GM23338 (cell line): Measurements from ENCODE around the gene SCART1. TPM values are rescaled to one million over a fixed set of nuclear protein-coding genes. Genes with fewer than 3 reads are reported as not detected.

Source experiments
- ATAC-seq: fragments of 200-7000 bp; cut with Tn5 transposase; 3 replicates; pipeline ENCODE4 v1.9.1; 2020
- DNase-seq: peaks from one replicate; pipeline ENCODE4 v3.0.0-alpha.2; 2015; ENCODE audit warnings: low spot score
- H2AFZ ChIP-seq: fragments of 200-600 bp; sonication (generic); 2 replicates; pipeline ENCODE4 v1.8.0; 2016; ENCODE audit warnings: antibody characterized with exemption, mild to moderate bottlenecking, moderate library complexity
- H3F3A ChIP-seq: fragments of 200-600 bp; sonication (generic); replicated peaks from 2 replicates; pipeline ENCODE4 v1.8.0; 2017; ENCODE audit warnings: antibody characterized with exemption, mixed run types, low read depth
- H3K27ac ChIP-seq: fragments of 200-600 bp; sonication (generic); 2 replicates; pipeline ENCODE4 v1.6.1; 2016; ENCODE audit warnings: low read depth
- H3K27me3 ChIP-seq: fragments of 200-600 bp; sonication (generic); 2 replicates; pipeline ENCODE4 v1.8.0; 2016; ENCODE audit warnings: mild to moderate bottlenecking, mixed run types, moderate library complexity; ENCODE audit not compliant: insufficient read depth
- H3K36me3 ChIP-seq: fragments of 200-600 bp; sonication (generic); 2 replicates; pipeline ENCODE4 v1.8.0; 2016; ENCODE audit warnings: mild to moderate bottlenecking; ENCODE audit not compliant: insufficient read depth
- H3K4me1 ChIP-seq: fragments of 200-600 bp; sonication (generic); 2 replicates; pipeline ENCODE4 v1.8.0; 2016; ENCODE audit warnings: mild to moderate bottlenecking, moderate library complexity; ENCODE audit not compliant: insufficient read depth
- H3K4me2 ChIP-seq: fragments of 200-600 bp; sonication (generic); 2 replicates; pipeline ENCODE4 v1.7.1; 2017; ENCODE audit warnings: mixed run types
- H3K4me3 ChIP-seq: fragments of 200-600 bp; sonication (generic); 2 replicates; pipeline ENCODE4 v1.6.1; 2016; ENCODE audit warnings: mixed run types
- H3K79me2 ChIP-seq: fragments of 200-600 bp; sonication (generic); replicated peaks from 2 replicates; pipeline ENCODE4 v1.8.0; 2017; ENCODE audit warnings: mild to moderate bottlenecking; ENCODE audit not compliant: insufficient read depth
- H3K9me2 ChIP-seq: fragments of 200-600 bp; sonication (generic); 2 replicates; pipeline ENCODE4 v1.8.0; 2017; ENCODE audit not compliant: insufficient read depth
- H4K20me1 ChIP-seq: fragments of 200-600 bp; sonication (generic); replicated peaks from 2 replicates; pipeline ENCODE4 v1.8.0; 2017; ENCODE audit warnings: mild to moderate bottlenecking; ENCODE audit not compliant: insufficient read depth
- H3K27ac Mint-ChIP-seq: 2 replicates; pipeline ENCODE4 v1.8.0; 2020; ENCODE audit warnings: inconsistent platforms, mild to moderate bottlenecking, moderate library complexity, mixed read lengths
- H3K27me3 Mint-ChIP-seq: 3 replicates; pipeline ENCODE4 v1.8.0; 2022; ENCODE audit warnings: low read depth, mild to moderate bottlenecking, moderate library complexity, mixed read lengths, inconsistent platforms; ENCODE audit not compliant: insufficient read depth, poor library complexity
- H3K36me3 Mint-ChIP-seq: 3 replicates; pipeline ENCODE4 v1.8.0; 2021; ENCODE audit warnings: low read depth, mild to moderate bottlenecking, inconsistent platforms, moderate library complexity, mixed read lengths
- H3K4me1 Mint-ChIP-seq: 3 replicates; pipeline ENCODE4 v1.8.0; 2020; ENCODE audit warnings: mild to moderate bottlenecking, inconsistent platforms, mixed read lengths
- H3K4me3 Mint-ChIP-seq: 3 replicates; pipeline ENCODE4 v1.8.0; 2021; ENCODE audit warnings: moderate library complexity, mild to moderate bottlenecking, inconsistent platforms, mixed read lengths
- H3K9me3 Mint-ChIP-seq: 3 replicates; pipeline ENCODE4 v1.8.0; 2020; ENCODE audit warnings: moderate library complexity, mild to moderate bottlenecking, inconsistent platforms, mixed read lengths
- CREB1 ChIP-seq: fragments of 250-450 bp; sonication (Bioruptor Pico); IDR thresholded peaks from 2 replicates; pipeline ENCODE4 v1.5.0; 2020; ENCODE audit warnings: low read depth, mild to moderate bottlenecking, moderate library complexity
- CTCF ChIP-seq, 2 experiments: fragments of 200-600 bp in 1 of 2; sonication (generic) in 1 of 2; conservative IDR thresholded peaks; 2 replicates each; pipeline versions ENCODE4 v1.5.1 to v1.6.1; 2016 to 2017; ENCODE audit warnings: antibody characterized with exemption in 2 of 2, low read depth in 2 of 2, mild to moderate bottlenecking in 2 of 2, moderate library complexity in 1 of 2
- ETS1 ChIP-seq: IDR thresholded peaks from 2 replicates; pipeline ENCODE4 v1.6.1; 2016; ENCODE audit warnings: antibody characterized with exemption
- EZH2 ChIP-seq: fragments of 200-600 bp; sonication (generic); IDR thresholded peaks from one replicate; pipeline ENCODE4 v1.8.0; 2017; ENCODE audit warnings: antibody characterized with exemption, mild to moderate bottlenecking, low read depth; ENCODE audit not compliant: unreplicated experiment
- EZH2phosphoT487 ChIP-seq: fragments of 200-600 bp; sonication (generic); IDR thresholded peaks from one replicate; pipeline ENCODE4 v1.8.1; 2018; ENCODE audit warnings: antibody characterized with exemption; ENCODE audit not compliant: unreplicated experiment
- JUNB ChIP-seq: IDR thresholded peaks from one replicate; pipeline ENCODE4 v1.6.1; 2016; ENCODE audit warnings: antibody characterized with exemption; ENCODE audit not compliant: unreplicated experiment
- NANOG ChIP-seq: IDR thresholded peaks from 2 replicates; pipeline ENCODE4 v1.6.1; 2016; ENCODE audit warnings: antibody characterized with exemption, borderline replicate concordance
- POLR2AphosphoS5 ChIP-seq: IDR thresholded peaks from 2 replicates; pipeline ENCODE4 v1.6.1; 2016; ENCODE audit warnings: antibody characterized with exemption, low read depth
- REST ChIP-seq: IDR thresholded peaks from one replicate; pipeline ENCODE4 v1.6.1; 2018; ENCODE audit warnings: antibody characterized with exemption; ENCODE audit not compliant: unreplicated experiment
- STAT1 ChIP-seq: IDR thresholded peaks from one replicate; pipeline ENCODE4 v1.6.1; 2016; ENCODE audit warnings: antibody characterized with exemption; ENCODE audit not compliant: unreplicated experiment
- ZNF331 ChIP-seq: fragments of 250-450 bp; sonication (Bioruptor Pico); IDR thresholded peaks from 2 replicates; pipeline ENCODE4 v1.5.0; 2020; ENCODE audit warnings: low read depth, mild to moderate bottlenecking, moderate library complexity
- polyA plus RNA-seq: library from polyadenylated mRNA; unstranded; fragments of >200 nt; fragmentation: Nextera tagmentation; extraction: Ambion mirVana; gene quantifications from 2 replicates; pipeline ENCODE4 v1.2.1, GENCODE V29; 2016
- total RNA-seq: library from RNA; depleted of rRNA; stranded (reverse); fragments of >200 nt; shearing (Covaris generic); gene quantifications from 2 replicates; pipeline ENCODE4 v1.2.3, GENCODE V29; 2014

The SCART1 gene
- total and polyA plus RNA-seq, 2 experiments from 2014 or later: 0.59 TPM; not detected in 1

- Mint-ChIP-seq H3K36me3 (peaks cover 19% of the 10 kb centered on the region; the same call in 2 of the 3 replicates), H3K4me3 (no peak overlapping the region), H3K4me1 (no peaks in the 10 kb centered on the region), H3K9me3 (peaks cover 66% of the 10 kb centered on the region), H3K27me3 (peaks cover 36% of the 10 kb centered on the region), H3K27ac (no peak overlapping the region)
- Histone ChIP-seq H3F3A (no peaks in the 10 kb centered on the region), H3K4me3 (no peak overlapping the region), H3K27me3 (peaks cover 23% of the 10 kb centered on the region), H2AFZ (no peak overlapping the region), H4K20me1 (no peaks in the 10 kb centered on the region), H3K9me2 (no peaks in the 10 kb centered on the region), H3K27ac (no peak overlapping the region), H3K4me1 (no peaks in the 10 kb centered on the region), H3K36me3 (no peaks in the 10 kb centered on the region), H3K79me2 (no peaks in the 10 kb centered on the region), H3K4me2 (no peak overlapping the region; the same call in 1 of the 2 replicates)
- TF ChIP-seq NANOG (no peak), ZNF331 (CRISPR knock-in tag) (no peak), REST (no peak), CREB1 (no peak), EZH2phosphoT487 (no peak), STAT1 (no peak), JUNB (no peak), POLR2AphosphoS5 (no peak), EZH2 (no peak), ETS1 (no peak)
- no peak for ATAC-seq
- no peak for DNase-seq
These were observed 10.9 kb downstream of the SCART1 start for GRCh38 chr10:133464582-133465031.

- H3K27ac Mint-ChIP-seq: no peak overlapping the region
- Histone ChIP-seq H3K9me2 (no peaks in the 10 kb centered on the region), H3K27ac (no peak overlapping the region), H2AFZ (no peak overlapping the region), H3K27me3 (peaks cover 23% of the 10 kb centered on the region), H3F3A (no peaks in the 10 kb centered on the region), H3K4me2 (no peak overlapping the region; the same call in 1 of the 2 replicates), H3K4me1 (no peaks in the 10 kb centered on the region), H3K36me3 (no peaks in the 10 kb centered on the region), H3K79me2 (no peaks in the 10 kb centered on the region), H4K20me1 (no peaks in the 10 kb centered on the region), H3K4me3 (peak overlapping the region; percentile 43; the same call in 1 of the 2 replicates)
- ATAC-seq: peak; percentile 95
- H3K9me3 Mint-ChIP-seq: peaks cover 68% of the 10 kb centered on the region
- H3K4me3 Mint-ChIP-seq: peak overlapping the region; percentile 60
- DNase-seq: peak; percentile 44
- H3K4me1 Mint-ChIP-seq: no peaks in the 10 kb centered on the region
- H3K36me3 Mint-ChIP-seq: peaks cover 19% of the 10 kb centered on the region; the same call in 2 of the 3 replicates
- TF ChIP-seq NANOG (no peak), CTCF (conservative IDR thresholded peaks at IDR 0.05; ENCODE audit: low read depth in 2 of 2) (peak; percentile 22 to 51; a peak in 3 of 4 replicates)
- H3K27me3 Mint-ChIP-seq: peaks cover 36% of the 10 kb centered on the region
These were observed 11.6 kb downstream of the SCART1 start for GRCh38 chr10:133465191-133465949.
